Activated gamma-delta T cell treated with anti-CD3 and anti-CD28 coated beads, Interleukin-2, amount 50 U/mL, for 16 hours (primary cell): Measurements from ENCODE around the gene DMRT3.

ENCODE experiments used
- DNase-seq: peaks from one replicate; pipeline ENCODE4 v3.0.0-alpha.2; 2020; ENCODE audit warnings: low read depth

Gene DMRT3

GRCh38 chr9:976258-976942 is at the start of gene DMRT3:
Gene DMRT3 (plus strand): TSS chr9:976655. CDS start chr9:977002, 347 bp downstream.
- no peak for DNase-seq

GRCh38 chr9:926976-927375 is 49.5 kb upstream of the DMRT3 start:
- DNase-seq = no peak

DNA sequence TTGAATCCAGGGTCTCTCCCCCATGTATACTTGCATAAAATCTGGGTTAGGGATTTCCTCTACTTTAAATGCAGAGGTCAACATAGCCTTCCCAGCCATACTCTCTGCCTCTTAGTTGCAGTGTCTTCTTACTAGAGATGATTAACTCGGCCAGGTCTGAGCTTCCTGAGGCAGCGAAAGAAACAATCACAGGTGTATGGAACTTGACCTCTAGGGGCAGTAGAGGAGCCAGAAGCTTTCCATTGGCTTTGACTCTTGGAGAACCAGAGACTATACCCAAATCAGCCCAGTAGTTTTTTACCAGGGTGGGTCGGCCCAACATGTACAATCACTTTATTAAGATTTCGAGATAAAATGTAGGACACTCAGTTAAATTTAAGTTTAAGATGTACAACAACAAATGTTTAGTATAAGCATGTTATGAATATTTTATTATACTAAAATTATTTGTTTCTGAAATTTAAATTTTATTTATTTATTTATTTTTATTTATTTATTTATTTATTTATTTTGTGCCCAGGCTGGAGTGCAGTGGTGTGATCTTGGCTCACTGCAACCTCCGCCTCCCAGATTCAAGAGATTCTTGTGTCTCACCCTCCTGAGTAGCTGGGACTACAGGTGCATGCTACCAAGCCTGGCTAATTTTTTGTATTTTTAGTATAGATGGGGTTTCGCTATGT is 48.0 kb upstream of the DMRT3 start:
- no peak for DNase-seq

- no peak for DNase-seq
Measured at GRCh38 chr9:929719-930118, 46.7 kb upstream of the DMRT3 start.

DNA sequence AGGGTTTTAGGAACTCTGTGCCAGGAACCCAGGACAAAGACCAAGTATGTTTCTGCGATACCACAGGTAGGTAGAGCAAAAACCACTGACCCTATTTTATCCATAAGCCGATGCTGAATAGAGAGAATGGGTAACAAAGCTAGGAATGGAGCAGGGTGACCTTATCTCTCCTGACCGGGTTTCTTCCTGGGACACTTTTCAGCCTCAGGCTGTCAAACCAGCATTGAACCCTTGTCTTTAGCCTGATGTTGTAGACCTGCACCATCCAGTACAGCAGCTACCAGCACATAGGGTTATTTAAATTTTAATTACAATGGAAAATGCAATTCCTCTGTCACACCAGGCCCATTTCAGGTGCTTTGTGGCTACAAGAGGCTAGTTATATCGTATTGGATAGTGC is 43.1 kb upstream of the DMRT3 start:
- DNase-seq = no peak

GRCh38 chr9:935348-935965 is 41.0 kb upstream of the DMRT3 start:
- DNase-seq = no peak

DNA sequence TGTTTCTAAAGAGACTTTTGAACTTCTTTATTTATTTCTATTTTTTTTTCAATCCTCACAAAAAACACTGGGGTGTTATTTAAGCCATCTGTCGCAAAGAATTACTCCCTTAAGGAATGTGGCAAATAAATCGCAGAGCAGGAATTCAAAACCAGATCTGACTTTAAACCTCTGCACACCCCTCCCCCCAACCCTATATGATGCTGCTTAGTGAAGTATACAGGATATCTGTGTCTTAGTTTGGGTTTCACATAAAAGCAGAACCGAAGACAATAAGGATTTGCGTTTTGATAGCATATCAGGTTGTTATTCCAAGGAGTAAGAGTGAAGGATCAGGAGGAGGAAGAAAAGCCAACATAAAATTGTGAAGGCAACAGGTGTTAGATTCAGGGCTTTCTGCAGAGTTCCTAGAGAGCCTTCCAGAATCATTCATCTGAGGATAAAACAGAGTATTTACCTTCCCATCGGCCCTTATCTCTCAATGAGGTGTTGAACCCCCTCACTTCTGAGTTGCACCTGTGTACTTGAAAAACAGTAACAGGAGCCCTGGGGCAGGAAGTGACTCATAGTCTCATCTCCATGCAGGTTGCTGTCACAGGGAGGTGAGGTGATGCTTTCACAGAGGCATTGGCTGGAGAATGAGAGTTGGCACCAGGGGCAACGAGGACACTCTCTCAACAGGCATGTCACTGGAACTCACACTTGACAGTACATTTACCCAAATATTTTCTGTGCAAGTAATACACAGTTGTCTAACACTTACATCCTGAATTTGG is 33.5 kb upstream of the DMRT3 start:
- DNase-seq = no peak

- no peak for DNase-seq
Measured at GRCh38 chr9:947985-948384, 28.5 kb upstream of the DMRT3 start.

DNA sequence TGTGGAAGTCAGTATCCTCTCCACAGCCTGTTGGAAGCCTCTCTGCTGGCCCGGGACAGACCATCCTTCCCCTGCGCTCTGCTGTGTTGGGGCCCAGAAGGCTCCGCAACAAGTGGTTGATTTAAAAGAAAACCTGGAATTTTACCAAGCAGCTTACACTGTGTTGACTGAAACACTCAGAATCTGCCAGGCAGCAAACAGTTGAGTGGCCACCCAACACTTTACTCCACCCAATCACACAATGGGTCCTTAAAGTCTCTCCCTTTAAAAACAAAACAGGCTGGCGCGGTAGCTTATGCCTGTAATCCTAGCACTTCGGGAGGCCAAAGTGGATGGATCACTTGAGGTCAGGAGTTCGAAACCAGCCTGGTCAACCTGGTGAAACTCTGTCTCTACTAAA is 28.0 kb upstream of the DMRT3 start:
- DNase-seq = no peak

DNA sequence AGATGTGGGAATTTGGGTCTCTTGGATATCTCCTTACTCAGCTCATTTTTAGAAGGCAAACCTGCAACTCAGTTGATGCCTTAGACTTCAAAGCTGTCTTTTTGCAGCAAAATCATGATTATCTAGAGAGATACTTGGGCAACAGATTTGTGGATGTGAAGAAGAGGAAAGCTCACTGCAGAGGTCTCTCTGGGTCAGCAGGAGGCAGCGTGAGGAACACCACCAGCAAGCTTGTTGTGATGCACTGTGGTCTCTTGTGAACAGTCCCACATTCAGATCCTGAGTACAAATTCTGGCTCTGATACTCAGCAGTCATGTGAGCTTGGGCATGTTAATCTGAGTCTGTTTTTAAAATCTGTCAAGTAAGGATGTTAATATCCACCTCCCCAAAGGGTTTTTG is 26.3 kb upstream of the DMRT3 start:
- no peak for DNase-seq

DNA sequence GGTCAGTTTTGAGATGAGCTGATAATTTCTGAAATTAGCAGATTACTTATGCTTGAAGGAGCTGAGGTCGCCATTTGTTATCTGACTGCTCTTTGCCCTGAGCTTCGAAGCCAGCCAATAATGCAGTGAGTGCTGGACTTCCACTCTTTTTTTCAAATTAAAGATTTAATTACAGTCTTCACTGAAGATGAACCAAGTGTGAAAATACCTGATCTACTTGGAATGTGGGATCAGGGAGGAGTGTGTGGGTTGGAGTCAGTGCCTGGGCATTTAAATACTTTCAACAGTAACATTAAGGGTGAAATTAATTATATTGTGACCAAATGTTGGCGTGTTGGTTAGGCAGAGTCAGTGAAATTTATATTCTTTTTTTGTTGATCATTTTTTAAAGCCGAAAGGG is 23.9 kb upstream of the DMRT3 start:
- no peak for DNase-seq

GRCh38 chr9:959105-959504 is 17.4 kb upstream of the DMRT3 start:
- no peak for DNase-seq

DNA sequence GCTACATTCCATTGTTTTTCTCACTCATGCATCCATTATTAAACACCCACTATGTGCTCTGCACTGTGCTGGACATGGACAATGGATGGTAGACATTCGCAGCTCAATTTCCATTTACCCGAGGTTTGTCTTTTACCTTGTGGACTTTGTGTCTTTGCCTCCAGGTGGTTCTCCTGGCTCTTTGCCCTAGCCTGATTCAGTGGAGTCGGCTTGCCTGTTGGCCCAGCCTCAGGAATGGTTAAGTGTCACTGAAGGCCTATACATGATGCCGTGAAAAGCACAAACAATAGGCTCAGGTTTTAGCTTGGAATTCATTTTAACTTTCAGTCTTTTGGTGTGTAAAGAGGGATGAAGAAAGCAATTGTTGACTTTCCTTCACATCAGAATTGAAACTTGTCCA is 16.5 kb upstream of the DMRT3 start:
- no peak for DNase-seq

DNA sequence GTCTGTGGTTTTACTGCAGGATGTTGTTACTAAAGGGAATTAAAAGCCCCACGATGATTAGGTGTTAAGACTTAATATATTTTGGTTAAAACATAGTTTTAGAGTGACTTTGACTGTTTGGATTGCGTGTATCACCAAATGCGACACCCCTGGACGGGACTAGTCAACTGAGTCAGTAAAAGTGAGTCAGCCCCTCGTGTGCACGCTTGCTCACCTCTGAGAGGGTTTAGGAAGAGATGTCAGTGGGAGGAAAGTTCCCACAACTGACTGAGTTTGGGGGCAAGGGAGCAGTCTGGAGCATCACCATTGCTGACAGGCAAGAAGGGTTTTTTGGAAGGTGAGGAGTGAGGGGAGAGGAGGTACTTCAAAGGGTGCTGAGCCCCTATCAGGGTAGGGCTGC is 14.4 kb upstream of the DMRT3 start:
- no peak for DNase-seq

DNA sequence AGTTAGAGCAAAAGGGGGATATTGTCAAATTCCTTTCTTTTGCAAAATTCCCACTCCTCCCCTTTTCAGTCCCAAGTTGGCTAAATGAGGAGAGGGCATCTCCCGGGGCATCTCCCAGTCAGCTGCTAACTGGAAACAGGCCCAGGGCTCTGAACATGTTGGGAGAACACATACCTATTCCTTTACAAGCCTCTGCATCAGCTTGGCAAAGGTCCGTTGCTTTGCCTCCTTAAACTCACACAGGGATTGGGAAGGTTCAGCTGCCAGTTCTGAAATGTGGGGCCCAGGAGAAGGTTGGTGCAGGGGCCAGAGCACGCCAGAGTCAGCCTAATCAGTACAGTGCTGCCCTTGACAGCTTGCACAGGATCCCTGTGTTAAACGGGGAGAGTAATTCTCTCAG is 11.0 kb upstream of the DMRT3 start:
- DNase-seq = no peak

DNA sequence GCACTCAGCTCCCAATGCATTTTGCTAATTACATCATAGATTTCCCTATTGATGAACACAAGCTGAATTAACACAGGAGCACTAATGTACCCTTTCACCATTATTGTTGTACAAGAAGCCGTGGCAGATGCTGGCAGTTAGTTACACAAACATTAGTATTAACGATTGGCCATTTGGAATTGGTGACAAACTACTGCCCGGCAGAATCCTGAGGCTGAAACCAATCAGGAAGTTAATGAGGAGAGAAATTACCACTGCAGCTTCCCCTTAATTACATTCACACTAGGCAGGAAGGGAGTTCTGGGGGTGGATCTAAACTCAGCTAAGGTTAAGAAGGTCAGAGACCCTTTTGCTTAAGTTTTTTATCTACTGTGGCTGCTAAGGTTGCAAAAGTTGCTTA is 9.6 kb upstream of the DMRT3 start:
- DNase-seq = no peak

DNA sequence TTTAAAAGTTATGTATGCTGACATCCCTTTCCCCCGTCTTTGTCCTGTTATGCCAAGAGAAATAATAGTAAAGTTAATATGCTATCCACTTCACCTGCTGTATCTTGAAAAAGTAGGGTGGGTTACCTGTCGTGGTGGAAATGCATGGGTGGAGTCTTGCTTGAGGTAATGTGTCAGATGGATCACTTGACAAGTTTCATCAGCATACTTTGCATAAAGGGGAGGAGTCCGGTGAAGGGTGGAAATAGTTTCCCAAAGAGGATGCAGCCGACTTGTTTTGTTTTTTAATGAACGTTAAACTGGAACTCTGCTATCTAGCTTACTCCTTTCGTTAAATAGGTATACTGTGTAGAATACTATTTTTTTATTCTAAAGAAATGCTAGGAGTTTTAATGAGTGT is 9.0 kb upstream of the DMRT3 start:
- no peak for DNase-seq

GRCh38 chr9:967903-968641 is 8.4 kb upstream of the DMRT3 start:
- no peak for DNase-seq

GRCh38 chr9:969310-970150 is 6.9 kb upstream of the DMRT3 start:
- DNase-seq = no peak

- DNase-seq = no peak
Measured at GRCh38 chr9:970151-970996, 6.1 kb upstream of the DMRT3 start.
